HG03097 (cell line): Measurements from ENCODE around the gene ADPRHL1.
"Not testable (repeated sequence)": the region's sequence is repeated elsewhere in the genome, so short reads cannot be mapped to it uniquely, and the experiment has no call there.

Source experiments
- ATAC-seq: cut with Tn5 transposase; IDR thresholded peaks from one replicate; pipeline ENCODE4 v1.9.1; 2021; ENCODE audit not compliant: unreplicated experiment, low FRiP score

Gene ADPRHL1

GRCh38 chr13:113458253-113459065 is 5.2 kb upstream of the ADPRHL1 start:
- ATAC-seq, result no peak

- no peak for ATAC-seq
Observed at GRCh38 chr13:113457510-113457909, 4.2 kb upstream of the ADPRHL1 start.

- no peak for ATAC-seq
Observed at GRCh38 chr13:113456116-113456702, 2.9 kb upstream of the ADPRHL1 start.

- no peak for ATAC-seq
Observed at GRCh38 chr13:113455384-113455783, 2.1 kb upstream of the ADPRHL1 start.

- no peak for ATAC-seq
Observed at GRCh38 chr13:113454936-113455335, 1.6 kb upstream of the ADPRHL1 start.

GRCh38 chr13:113452466-113452865 is 822 bp downstream of the ADPRHL1 start:
- no peak for ATAC-seq

- ATAC-seq, result no peak
Observed at GRCh38 chr13:113451951-113452421, 1.3 kb downstream of the ADPRHL1 start.

GRCh38 chr13:113450861-113451620 is 2.2 kb downstream of the ADPRHL1 start:
- ATAC-seq, result not testable (repeated sequence)

GRCh38 chr13:113450348-113450744 is 2.9 kb downstream of the ADPRHL1 start:
- not testable (repeated sequence) for ATAC-seq

- no peak for ATAC-seq
Observed at GRCh38 chr13:113449693-113450347, 3.5 kb downstream of the ADPRHL1 start.

- no peak for ATAC-seq
Observed at GRCh38 chr13:113448885-113449692, 4.2 kb downstream of the ADPRHL1 start.

- no peak for ATAC-seq
Observed at GRCh38 chr13:113448545-113448884, 4.8 kb downstream of the ADPRHL1 start.

- no peak for ATAC-seq
Observed at GRCh38 chr13:113447596-113447995, 5.7 kb downstream of the ADPRHL1 start.

GRCh38 chr13:113446488-113446854 is 6.8 kb downstream of the ADPRHL1 start:
- ATAC-seq, result no peak

- ATAC-seq, result peak; percentile 62
Observed at GRCh38 chr13:113445791-113446487, 7.3 kb downstream of the ADPRHL1 start.

GRCh38 chr13:113443991-113444390 is 9.3 kb downstream of the ADPRHL1 start:
- no peak for ATAC-seq

- ATAC-seq, result no peak
Observed at GRCh38 chr13:113442985-113443362, 10.3 kb downstream of the ADPRHL1 start.

GRCh38 chr13:113442354-113442984 is 10.8 kb downstream of the ADPRHL1 start:
- ATAC-seq, result no peak

- ATAC-seq, result no peak
Observed at GRCh38 chr13:113441661-113442060, 11.6 kb downstream of the ADPRHL1 start.
